NCI-H128 (cell line): ENCODE measurements around the gene SYNJ2BP.

Experiments
- DNase-seq: peaks from one replicate; lab custom pipeline; 2025; ENCODE audit not compliant: unreplicated experiment; lab: John Stamatoyannopoulos, UW

The SYNJ2BP gene

GRCh38 chr14:70392676-70393075, 24.2 kb downstream of the SYNJ2BP start:
- DNase-seq: no peak

- DNase-seq: no peak
Observed at GRCh38 chr14:70391493-70392391, 25.1 kb downstream of the SYNJ2BP start.

GRCh38 chr14:70382536-70382935, 34.4 kb downstream of the SYNJ2BP start:
- no peak for DNase-seq

- DNase-seq: no peak
Observed at GRCh38 chr14:70380824-70381223, 36.1 kb downstream of the SYNJ2BP start.

GRCh38 chr14:70378696-70379095, 38.2 kb downstream of the SYNJ2BP start:
- no peak for DNase-seq
